Kidney glomerular epithelial cell (primary cell): ENCODE measurements around the gene LPCAT1.
A peak's percentile ranks its signal among the peaks of the same experiment; 100 is the strongest.
"Not testable (repeated sequence)": the region's sequence is repeated elsewhere in the genome, so short reads cannot be mapped to it uniquely, and the experiment has no call there.

Source experiments
- DNase-seq: peaks from one replicate; lab custom pipeline; 2025; lab: John Stamatoyannopoulos, UW

Gene LPCAT1

DNA sequence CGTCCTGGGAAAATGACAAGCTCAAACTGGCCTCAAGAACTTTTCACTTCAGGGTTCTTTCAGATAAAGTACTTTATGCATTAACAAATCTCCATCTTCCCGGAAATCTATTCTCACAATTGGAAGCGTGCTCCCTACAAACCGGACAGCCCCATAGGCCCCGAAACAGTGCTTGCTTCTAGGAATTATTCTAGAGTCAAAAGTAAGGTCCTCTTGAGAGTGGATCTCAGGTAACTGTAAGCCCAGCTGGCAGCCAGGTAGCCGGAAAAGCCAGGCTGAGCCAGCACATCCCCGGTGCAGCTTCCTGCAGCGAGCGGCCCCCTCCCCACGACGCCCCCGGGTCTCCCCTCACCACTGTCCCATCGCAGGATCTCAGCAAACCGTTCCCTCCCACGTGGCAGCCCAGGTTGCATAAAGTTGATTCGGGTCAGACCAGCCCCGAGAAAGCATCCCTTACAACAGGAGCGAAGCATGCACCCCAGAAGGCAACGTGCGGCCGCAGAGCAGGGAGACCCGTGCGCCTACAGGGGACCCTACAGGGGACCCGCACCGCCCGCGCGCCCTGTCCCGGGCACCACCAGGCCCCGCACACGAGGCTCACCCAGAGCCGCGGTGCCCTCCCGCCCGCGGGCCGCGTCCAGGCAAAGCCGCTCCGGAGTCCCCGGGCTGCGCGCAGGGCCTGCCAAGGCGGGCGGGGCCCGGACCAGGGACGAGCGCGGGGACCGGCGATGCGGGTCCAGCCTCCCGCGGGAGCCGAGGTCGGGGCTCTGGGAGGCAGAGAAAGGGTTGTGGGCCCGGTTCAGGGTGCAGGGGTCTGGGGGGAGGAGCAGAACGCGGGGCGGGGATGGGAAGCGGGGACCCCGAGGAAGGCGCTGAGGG is 920 bp downstream of the LPCAT1 start:
- no peak for DNase-seq

DNA sequence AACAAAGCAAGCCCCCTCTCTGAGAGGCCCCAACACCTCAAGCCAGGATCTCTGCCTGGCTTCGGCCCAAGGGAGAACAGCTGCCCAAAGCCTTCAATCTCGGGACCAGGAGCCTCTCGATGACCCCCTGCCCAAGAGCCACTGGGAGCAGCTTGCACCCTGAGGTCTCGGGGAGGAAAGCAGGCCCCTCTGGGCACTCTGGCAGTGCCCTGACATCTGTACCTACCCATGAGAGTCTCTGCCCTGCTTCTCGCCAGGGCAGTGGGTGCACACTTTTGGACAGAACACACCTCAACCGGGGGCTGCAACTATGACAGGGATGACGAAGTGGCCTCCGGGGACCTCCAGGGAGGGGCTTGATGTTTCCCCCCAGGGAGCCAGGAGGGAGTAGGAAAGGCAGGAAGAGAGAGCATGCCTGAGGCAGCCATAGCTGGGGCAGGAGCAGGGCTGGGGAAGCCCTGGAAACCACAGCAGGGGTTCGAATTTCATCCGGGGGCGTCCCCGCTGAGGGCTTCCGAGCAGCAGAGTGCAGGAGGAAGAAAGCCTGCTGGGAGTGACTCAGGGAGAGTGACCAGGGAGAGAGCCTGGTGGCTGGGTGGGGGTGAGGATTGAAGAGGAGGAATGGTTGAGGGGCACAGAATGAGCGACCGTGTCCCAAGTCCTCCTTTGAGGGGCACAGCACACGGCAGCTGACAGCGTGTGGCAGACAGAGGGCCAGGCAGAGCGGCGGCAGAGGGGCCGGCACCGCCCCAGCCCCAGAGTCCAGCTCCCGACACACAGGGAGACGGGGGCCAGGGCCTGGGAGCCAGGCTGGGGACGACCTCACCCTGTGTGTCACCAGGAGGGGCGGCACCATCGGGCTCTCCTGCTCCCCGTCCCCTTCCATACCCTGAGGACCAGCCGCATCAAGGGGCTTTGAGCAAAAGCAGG is 1.8 kb downstream of the LPCAT1 start:
- peak; percentile 11 for DNase-seq

DNA sequence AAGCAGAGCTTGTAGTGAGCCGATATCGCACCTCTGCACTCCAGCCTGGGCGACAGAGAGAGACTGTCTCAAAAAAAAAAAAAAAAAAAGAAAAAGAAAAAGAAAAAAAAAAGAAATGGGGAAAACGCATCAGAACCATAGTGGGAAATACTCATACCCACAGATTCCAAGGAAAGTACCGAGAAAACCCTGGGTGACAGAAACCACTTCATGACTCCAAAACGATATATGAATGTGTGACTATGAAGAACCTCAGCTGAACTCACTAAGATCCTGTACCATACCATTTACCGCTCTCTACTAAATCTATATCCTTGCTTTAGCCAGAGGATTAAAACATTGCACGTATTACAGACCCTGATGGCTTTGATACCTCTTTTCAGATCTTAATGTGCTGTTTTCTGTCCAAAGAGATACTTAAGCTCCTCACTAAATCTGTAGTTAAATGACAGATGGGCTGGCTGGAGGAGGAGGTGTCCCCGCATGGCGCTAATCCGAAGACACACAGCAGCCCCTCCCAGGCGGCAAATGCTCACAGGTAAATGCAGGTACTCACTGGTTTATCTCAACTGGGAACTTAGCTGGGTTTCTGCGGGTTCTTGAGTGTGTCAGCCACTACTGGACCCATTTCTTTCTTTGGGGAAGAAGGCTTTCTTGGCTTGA is 2.8 kb downstream of the LPCAT1 start:
- no peak for DNase-seq

DNA sequence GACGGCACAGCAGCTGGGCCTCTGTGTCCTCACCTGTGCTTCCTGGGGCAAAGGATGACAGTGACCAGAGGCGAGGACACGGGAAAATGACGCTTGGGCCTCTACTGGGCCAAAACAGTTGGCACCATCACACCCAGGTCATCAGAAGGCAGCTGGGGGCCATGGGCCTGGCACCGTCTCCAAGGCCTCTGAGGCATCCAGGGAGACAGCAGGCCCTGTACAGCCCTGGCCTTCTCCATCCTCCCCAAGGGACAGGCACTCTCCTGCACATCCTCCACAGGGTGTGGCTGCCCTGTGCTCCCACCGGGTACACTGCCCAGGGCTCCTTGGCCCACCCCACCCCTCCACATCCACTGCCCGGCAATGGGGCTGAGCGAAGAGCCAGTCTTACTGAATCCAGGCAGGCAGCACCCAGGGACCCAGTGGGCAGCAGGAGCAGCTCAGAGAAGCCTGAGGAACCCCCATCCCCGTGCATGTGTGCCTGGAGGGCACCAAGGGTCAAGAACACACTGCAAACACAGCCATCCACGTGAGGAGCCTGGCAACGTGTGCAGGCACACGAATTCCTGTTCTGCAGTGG is 4.0 kb downstream of the LPCAT1 start:
- no peak for DNase-seq

DNA sequence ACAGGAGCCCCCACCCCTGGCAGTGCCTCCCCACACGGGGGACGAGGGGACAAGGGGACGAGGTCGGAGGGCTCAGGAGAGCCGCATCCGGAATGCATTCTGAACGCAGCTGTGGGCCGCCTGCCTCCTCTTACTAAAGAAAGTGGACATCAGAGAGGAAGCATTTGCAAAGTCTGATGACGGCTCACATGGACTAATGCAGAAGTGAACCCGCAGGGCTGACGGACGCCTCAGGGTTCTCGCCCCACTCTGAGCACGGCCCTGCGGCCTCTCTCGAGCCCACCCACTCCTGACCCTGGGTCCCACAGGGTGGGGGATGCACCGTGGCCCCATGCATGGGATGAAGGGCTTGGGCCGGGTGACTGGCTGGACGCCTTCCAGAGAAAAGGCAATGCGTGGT is 5.9 kb downstream of the LPCAT1 start:
- no peak for DNase-seq

DNA sequence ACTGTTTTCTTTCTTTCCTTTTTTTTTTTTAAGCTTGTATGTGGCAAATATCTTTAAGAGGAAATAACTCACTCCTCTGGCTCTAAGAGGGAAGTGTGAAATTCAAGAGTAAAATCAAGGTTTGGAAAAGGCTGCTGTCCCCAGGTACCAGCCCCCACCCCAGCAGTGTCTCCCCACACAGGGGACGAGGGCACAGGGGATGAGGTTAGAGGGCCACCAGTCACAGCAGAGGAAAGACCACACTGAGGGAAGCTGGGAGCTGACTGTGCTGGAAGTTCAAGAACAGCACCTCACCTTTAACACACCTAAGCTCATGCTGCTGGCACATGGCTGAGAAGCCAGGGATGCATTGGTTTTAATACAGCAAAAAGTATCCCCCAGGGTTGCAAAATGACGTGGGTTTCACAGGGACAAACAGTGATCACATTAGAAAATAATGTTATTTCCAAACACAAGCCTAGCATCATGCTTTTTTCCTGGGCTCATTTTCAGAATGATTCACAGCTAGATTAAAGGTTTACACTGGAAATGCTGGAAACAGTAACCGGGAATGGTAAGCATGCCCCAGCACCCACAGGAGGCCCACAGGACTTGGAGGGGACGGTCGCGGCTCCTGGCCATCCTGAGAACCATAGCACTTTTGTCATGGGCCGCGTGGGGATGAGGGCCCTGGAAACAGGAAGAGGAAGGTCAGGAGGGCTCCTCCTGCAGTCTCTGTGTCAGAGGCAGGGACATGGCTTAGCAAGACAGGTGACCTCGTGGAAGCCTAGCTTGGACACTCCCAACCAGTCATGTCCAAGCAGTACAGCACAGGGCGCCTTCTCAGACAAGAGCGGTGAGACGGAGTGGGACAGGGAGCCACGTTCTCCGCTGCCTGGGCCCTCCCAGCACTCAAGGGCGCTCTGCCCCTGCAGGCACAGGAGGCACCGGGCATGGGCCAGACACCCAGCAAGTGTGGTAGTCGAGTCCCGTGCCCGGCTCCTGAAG is 6.9 kb downstream of the LPCAT1 start:
- DNase-seq, result peak; percentile 28

DNA sequence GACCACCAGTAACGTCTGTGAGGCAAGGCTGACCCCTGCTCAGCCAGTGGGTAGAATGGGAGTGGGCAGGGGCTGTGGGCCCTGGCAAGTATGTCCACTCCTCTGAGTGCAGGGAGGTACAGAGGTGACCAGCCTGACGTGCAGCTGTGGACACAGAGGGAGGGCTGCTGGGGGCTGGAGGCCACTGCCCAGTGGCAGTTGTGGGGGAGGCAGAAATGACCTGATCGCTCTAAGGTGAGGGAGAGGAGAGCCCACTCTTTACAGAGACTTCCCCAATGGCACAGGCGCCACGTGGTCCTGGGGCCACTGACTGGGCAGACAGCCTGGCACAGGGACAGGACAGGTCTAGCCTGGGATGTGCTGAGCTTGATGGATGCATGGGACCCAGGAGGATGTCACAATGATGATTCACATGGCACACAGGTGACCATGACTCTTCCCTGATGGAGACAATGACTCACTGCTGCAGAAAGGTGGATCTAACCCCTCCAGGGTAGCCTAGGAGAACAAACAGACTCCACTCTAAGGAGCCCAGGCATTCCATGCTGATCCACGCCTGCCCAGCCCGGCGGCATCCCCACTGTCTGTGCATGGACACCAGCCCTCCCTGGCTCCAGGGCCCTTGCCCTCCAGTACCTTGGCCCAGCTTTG is 7.7 kb downstream of the LPCAT1 start:
- DNase-seq, result peak; percentile 46

DNA sequence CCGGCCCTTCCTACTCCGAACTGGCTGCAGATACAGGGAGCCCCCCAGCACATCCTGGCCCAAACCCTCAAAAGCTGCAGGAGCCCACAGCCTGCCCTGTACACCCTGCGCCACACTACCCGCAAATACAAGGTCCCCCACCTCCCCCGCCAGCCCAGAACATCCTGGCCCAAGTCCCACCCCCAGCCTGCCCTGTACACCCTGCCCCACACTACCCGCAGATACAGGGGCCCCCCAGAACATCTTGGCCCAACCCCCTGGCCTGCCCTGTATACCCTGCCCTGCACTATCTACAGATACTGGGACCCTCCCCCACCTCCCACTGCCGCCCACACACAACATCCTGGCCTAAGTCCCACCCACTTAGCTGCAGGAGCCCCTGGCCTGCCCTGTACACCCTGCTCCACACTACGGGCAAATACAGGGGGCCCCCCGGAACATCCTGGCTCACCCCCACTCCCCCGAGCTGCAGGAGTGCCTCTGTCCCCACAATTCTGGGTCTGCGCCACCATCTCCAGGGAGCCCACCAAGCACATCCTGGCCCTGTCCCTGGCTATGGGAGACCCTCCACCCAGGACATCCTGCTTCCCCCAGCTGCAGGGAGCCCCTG is 8.3 kb downstream of the LPCAT1 start:
- DNase-seq, result no peak

DNA sequence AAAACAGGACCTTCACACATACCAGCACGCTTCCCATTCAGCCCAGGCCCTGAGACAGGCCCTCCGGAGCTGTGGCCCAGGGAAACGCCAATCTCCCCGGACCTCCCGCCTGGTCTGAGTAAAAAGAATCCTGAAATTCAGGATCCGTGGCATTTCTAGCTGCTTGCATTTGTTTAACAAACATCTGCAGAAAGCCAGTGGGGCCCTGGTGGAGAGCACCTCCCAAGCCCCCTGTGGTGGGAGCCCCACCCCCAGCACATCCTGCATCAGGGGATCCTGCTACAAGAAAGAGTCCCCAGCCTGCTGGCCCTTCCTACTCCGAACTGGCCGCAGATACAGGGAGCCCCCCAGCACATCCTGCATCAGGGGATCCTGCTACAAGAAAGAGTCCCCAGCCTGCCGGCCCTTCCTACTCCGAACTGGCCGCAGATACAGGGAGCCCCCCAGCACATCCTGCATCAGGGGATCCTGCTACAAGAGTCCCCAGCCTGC is 8.9 kb downstream of the LPCAT1 start:
- DNase-seq, result not testable (repeated sequence)

DNA sequence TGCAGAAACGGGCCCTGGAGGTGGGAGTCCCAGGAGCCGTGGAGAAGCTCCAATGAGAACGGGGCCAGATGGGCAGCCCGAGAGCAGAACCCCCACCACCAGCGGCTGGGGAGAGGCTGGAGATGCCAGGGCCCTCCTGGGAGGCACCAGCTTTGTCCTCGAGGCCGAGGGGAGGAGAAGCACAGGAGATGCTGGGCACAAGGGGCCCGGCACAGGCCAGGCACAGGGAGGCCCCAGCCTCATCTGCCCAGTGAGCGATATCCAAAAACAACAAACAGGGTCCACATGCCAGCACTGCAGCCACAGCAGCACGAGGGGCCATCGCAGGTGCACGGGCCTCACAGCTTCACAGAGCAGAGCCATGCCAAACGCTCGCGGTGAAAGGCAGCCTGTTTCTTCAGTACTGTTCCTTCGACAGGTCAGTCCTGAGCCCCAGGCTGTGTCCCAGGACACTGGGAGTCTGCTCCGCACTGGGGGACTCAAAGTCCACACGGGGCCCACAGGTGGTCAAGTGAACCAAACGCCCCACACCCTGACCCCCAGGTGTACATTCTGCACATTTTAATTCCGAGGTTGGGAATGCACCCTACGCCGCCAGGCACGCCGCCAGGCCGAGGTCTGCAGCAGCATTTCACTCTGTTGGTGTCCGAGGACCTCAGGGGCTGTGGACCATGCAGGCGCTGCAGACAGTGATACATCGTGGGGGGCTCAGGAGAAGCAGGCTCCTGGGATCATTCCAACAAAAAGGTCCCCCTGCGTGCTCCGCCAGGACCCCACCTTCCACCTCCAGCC is 9.5 kb downstream of the LPCAT1 start:
- no peak for DNase-seq

DNA sequence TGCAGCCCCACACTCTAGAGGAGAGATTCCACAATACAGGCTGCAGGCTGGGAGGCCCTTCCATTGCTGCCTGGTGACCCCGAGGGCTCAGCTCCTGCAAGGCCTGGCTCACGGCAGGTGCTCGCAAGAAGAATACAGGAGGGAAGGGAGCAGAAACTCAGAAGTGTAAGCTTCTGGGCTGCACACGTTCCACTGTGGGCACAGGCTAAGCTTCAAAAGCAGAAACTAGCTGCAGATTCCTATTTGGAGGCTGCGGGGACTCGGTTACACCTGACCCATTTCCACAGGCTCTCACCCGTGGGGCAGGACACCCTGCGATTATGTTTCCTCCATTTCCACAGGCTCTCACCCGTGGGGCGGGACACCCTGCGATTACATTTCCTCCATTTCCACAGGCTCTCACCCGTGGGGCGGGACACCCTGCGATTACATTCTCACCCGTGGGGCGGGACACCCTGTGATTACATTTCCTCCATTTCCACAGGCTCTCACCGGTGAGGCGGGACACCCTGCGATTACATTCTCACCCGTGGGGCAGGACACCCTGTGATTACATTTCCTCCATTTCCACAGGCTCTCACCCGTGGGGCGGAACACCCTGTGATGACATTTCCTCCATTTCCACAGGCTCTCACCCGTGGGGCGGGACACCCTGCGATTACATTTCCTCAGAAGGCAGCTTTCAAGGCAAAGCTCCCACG is 10.3 kb downstream of the LPCAT1 start:
- DNase-seq, result no peak

DNA sequence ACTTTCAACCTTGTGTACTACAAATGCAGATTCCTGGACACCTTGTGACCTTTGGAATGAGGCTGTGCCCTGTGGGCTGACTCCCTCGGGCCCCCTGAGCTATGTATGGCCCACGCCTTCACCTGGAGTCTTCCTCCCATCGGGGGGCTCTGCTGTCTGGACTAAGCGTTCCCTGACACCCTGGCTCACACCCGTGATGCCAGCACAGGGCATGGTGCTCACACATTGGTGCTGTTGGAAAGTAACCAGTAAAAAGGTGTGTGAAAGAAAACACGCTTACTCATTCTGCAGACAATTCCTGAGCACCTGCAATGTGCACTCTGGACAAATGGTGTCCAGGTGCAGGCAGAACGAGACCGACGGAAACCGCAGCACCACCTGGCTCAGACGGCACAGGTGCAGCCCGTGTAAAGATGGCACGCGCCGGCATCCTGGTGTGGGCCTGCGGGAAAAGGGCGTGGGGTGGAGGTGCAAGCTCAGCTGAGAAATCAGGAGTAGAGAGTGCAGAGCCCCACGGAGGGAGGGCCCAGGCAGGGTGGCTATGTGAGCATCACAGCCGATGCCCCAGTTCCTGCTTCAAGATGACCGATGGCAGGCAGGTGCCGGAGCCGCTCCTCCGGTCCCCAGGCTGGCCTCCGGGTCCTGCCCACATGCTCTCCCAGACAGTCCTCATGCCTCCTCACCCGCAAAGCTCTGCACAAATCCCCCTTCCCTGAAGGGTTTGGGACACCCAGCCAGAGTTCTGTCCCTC is 11.0 kb downstream of the LPCAT1 start:
- DNase-seq, result no peak

DNA sequence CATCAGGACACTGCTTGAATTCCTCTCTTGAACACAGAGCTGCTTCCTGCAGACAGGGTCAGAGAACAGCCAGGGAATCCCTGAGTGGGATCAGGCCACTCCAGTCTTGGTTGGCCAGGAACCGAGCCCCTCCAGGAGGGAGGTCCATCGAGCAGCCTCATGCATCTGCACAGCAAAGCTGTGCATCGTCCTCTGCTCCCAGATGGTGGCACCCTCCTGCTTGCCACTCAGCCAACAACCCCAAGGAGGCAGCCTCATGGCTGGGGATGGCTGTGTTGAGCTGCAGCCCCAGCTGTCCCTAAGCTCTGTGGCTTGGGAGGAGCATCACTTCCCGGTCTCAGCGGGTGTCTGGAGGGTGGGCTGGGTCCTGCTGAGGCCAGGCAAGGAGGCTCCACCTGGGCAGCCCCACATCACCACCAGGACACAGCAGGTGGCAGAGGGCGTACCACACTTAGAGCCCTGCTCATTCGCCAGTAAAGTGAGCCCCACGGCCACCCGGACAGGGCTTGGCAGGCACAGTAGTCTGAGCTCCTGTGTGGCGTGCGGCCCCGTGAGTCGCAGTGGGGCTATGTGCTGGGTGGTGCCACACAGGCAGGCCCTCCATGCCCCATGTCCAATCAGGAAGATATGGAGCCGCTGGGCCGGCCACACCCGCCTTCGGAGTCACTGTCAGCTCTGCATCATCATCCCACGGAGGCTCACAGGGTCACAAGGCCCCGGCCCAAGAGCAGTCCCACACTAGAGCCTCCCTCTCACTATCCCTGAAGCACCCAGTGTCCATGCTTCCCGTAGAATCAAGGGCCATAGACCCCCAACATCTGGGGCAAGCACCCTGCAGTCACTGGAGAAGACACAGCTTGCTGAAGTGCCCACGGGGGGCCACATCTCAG is 11.9 kb downstream of the LPCAT1 start:
- DNase-seq, result peak; percentile 8

DNA sequence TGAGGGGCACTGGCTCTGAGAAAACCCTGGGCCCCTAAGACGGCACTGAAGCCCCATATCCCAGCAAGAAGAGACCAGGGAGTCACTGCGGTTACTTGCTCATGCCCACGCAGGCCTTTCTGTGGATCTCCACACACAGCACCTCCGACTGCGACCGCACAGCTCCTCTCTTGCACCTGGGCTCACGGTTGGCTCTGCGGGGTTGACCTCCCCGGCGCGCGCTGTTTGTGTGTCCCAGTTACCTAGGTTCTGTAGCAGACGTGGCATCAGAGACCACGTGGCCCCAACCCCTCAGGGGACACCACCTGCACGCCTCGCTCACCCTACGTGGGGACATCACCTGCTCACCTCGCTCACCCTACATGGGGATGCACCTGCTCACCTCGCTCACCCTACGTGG is 12.7 kb downstream of the LPCAT1 start:
- DNase-seq, result no peak

DNA sequence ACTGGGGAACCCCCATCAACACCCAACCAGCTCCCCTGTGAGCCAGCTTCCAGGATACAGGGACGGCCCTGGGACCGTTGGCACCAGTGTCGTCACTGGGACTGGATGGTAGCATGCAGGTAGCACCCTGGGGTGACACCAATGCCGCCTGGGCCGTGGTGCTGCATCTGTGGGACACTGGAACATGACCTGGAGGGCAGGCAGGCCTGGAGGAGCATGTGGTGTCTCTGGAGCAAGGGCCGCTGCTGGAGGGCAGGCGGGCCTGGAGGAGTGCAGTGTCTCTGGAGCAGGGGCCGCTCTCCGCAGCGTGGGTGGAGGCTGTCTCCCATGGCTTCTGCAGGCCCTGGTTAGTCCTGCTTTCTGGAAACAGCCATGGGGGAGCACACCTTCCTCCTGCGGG is 13.1 kb downstream of the LPCAT1 start:
- no peak for DNase-seq

DNA sequence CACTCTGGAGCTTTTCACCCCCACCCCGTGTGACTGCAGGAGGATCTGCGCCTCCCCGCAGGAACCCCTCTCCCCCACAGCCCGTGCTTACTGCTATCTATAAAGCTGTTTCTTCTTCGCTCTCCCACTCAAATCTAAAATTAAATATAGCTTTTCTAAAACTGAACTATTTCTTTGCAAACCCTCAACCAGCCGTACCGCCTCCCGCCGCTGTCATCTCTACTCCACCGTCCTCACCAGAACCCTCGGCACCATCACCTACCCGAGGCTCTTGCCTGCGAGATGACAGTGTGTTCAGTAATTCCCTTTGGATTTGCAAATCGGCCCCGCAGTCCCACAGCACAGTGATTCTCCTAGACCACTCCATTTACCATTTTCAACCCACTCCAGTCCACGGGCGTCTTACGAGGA is 13.6 kb downstream of the LPCAT1 start:
- no peak for DNase-seq
